ENCODE measurements around the gene NAT10.
"Not testable (repeated sequence)": the region's sequence is repeated elsewhere in the genome, so short reads cannot be mapped to it uniquely, and the experiment has no call there.

NAT10 gene

DNA sequence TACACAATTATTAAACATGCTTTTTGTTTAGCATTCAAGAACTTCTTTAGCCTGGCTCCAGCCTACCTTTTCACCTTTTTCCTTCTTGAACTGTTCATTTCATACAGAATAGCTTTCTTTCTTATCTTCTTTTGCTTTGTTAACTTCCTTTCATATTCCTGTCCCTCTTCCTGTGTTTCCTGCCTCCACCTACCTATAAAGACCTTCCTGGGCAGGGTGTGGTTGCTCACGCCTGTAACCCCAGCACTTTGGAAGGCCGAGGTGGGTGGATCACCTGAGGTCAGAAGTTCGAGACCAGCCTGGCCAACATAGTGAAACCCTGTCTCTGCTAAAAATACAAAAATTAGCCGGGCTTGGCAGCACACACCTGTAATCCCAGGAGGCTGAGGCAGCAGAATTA is 31.0 kb upstream of the NAT10 start:
- no peak for FAIRE-seq
- DNase-seq (ENCODE audit: insufficient read length): no peak
- TF ChIP-seq POLR2A (IDR thresholded peaks at IDR 0.05; ENCODE audit: low read depth, low read length) (no peak), POLR2AphosphoS5 (IDR thresholded peaks at IDR 0.05; ENCODE audit: low read depth, low read length) (no peak), TAF1 (IDR thresholded peaks at IDR 0.05; ENCODE audit: borderline replicate concordance, low read depth, low read length) (no peak)

DNA sequence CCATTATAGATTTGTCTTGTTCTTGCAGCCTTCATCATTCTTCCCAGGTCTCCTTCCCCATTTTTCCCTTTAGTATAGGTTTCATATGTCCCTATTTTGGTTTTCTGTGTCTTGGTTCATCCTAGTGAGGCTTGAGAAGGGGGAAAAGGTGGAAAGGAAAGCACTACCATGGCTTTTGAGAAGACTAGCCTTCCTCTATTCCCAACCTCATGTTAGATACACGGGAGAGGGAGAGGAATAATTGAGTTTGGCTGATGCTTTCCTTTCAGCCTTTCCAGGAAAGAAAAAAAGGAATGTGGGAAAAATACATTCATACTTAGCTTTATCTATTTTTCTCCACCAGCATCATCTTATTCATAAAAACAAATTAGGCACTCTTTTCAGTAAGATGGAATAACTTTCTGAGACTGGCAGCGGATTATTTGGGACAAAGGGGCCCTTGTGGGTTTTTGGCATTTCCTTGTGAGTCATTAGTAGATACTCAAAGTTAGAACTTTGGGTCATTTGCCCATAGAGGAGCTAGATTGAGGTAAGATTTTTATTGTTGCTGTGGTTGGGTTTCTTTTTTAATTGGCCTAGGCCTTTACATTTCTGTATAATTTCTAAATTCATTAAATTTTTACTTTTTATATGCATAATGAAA is 30.1 kb upstream of the NAT10 start:
- FAIRE-seq (no peak), DNase-seq (ENCODE audit: insufficient read length) (no peak)
- TF ChIP-seq POLR2AphosphoS5 (IDR thresholded peaks at IDR 0.05; ENCODE audit: low read depth, low read length) (no peak), POLR2A (IDR thresholded peaks at IDR 0.05; ENCODE audit: low read depth, low read length) (no peak), TAF1 (IDR thresholded peaks at IDR 0.05; ENCODE audit: borderline replicate concordance, low read depth, low read length) (no peak)

DNA sequence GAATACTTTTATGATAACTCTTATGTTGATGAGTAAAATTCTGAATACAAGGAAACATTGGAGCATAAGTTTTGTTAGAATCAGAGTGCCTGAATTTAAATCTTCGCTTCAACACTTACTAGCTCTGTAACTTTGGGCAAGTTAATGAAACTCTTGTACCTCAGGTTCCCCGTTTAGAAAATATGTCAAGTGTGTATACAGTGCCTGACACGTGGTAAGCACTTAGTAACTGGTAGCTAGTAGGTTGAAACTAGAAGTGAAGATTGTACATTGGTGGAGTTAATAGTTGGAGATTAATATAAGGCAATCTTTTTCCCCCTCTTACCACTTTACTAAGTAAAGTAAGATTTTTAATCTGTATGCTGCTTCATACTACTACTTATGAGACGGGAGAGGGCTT is 24.8 kb upstream of the NAT10 start:
- FAIRE-seq: peak; percentile 65
- TF ChIP-seq TAF1 (IDR thresholded peaks at IDR 0.05; ENCODE audit: borderline replicate concordance, low read depth, low read length) (no peak), POLR2AphosphoS5 (IDR thresholded peaks at IDR 0.05; ENCODE audit: low read depth, low read length) (no peak), POLR2A (IDR thresholded peaks at IDR 0.05; ENCODE audit: low read depth, low read length) (no peak)
- DNase-seq (ENCODE audit: insufficient read length): no peak

DNA sequence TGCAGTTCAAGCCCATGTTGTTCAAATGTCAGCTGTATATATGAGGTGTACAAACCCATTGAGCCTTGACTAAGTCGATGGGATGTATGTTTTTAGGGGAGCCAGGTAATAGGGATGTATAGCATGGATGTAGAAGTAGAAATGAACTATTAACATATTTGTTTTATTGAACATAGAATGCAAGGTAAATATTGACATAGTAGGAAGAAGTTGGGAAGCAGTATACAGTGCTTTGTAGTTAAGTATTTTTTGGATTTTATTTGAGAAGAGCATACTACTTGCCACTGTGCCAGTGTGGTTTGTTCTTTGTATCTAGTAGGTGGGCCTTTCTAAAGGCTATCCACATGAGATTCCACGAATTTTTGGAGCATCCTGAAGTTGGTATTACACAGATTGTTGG is 20.8 kb upstream of the NAT10 start:
- TF ChIP-seq POLR2AphosphoS5 (IDR thresholded peaks at IDR 0.05; ENCODE audit: low read depth, low read length) (no peak), POLR2A (IDR thresholded peaks at IDR 0.05; ENCODE audit: low read depth, low read length) (no peak), TAF1 (IDR thresholded peaks at IDR 0.05; ENCODE audit: borderline replicate concordance, low read depth, low read length) (no peak)
- no peak for DNase-seq (ENCODE audit: insufficient read length)
- FAIRE-seq: no peak

DNA sequence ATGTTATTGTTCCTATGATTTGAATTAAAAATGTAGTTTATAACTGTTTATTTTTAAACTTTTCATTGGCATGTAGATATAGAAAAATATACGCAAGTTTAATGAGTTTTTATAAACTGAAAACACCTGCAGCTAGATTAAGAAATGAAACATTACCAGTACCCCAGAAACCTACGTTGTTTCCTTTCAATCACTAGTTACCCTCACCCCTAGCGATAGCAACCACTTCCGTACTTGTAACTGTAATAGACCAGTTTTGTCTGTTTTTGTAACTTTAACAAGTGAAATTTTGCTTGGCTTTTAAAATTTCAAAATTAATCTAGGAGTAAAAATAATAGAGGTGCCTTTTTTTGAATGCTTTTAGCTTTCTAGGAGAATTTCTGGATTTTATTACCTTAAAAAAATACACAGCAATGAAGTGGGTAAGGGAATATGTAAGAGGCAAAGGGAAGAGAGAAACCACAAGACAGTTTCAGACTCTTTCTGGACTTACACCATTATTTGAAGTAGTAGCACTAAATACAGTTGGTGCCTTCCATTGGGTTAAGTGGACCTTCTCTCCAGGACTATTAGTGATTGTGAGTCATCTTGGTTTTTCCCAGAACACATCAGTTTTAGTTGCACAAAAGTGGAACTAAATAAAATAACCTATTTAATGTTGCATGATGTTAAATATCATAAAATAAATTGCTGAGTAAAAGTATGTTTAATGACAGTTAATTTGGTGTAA is 18.7 kb upstream of the NAT10 start:
- DNase-seq (ENCODE audit: insufficient read length) (no peak), FAIRE-seq (peak; percentile 91)
- TF ChIP-seq POLR2A (IDR thresholded peaks at IDR 0.05; ENCODE audit: low read depth, low read length) (no peak), TAF1 (IDR thresholded peaks at IDR 0.05; ENCODE audit: borderline replicate concordance, low read depth, low read length) (no peak), POLR2AphosphoS5 (IDR thresholded peaks at IDR 0.05; ENCODE audit: low read depth, low read length) (no peak)

DNA sequence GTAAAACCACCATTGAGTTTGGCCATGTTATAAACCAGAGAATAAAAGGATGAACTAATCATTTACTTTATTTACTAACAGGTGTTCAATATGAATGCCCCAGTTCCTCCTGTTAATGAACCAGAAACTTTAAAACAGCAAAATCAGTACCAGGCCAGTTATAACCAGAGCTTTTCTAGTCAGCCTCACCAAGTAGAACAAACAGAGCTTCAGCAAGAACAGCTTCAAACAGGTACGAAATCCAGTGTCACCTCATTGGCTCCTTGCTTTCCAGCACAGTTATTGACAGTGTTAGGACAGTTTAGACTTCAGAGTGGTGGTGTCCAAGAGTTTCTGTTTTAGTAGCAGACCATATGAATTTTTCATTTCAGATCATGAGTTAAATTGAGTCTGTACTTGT is 13.6 kb upstream of the NAT10 start:
- FAIRE-seq (no peak), DNase-seq (ENCODE audit: insufficient read length) (no peak)
- TF ChIP-seq POLR2AphosphoS5 (IDR thresholded peaks at IDR 0.05; ENCODE audit: low read depth, low read length) (no peak), TAF1 (IDR thresholded peaks at IDR 0.05; ENCODE audit: borderline replicate concordance, low read depth, low read length) (no peak), POLR2A (IDR thresholded peaks at IDR 0.05; ENCODE audit: low read depth, low read length) (no peak)

DNA sequence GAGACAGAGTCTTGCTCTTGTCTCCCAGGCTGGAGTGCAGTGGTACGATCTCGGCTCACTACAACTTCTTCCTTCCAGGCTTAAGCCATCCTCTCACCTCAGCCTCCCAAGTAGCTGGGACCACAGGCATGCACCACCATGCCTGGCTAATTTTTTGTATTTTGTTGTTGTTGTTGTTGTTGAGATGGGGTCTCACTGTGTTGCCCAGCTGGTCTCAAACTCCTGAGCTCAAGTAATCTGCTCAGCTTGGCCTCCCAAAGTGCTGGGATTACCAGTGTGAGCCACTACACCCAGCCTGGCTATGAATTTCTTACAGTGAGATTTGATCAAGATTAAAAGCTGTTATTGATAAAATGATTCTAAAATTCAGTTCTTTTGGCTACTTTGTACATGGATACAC is 10.5 kb upstream of the NAT10 start:
- not testable (repeated sequence) for FAIRE-seq; DNase-seq (ENCODE audit: insufficient read length)

DNA sequence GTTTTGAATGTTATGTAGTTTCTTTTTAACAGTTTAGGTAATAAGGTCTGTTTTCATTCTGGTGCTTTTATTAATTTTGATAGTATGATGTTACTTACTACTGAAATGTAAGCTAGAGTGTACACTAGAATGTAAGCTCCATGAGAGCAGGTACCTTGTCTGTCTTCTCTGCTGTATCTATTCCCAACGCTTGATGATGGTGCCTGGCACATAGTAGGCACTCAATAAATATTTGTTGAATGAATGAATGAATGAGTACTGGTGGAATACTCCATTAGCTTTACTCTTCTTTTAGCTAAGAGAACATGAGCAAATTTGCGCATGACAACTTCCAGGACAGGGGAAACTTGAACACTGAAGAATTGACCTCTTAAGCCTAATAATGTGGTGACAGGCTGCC is 6.6 kb upstream of the NAT10 start:
- DNase-seq (ENCODE audit: insufficient read length) (no peak), FAIRE-seq (no peak)
- TF ChIP-seq TAF1 (IDR thresholded peaks at IDR 0.05; ENCODE audit: borderline replicate concordance, low read depth, low read length) (no peak), POLR2A (IDR thresholded peaks at IDR 0.05; ENCODE audit: low read depth, low read length) (no peak), POLR2AphosphoS5 (IDR thresholded peaks at IDR 0.05; ENCODE audit: low read depth, low read length) (no peak)

DNA sequence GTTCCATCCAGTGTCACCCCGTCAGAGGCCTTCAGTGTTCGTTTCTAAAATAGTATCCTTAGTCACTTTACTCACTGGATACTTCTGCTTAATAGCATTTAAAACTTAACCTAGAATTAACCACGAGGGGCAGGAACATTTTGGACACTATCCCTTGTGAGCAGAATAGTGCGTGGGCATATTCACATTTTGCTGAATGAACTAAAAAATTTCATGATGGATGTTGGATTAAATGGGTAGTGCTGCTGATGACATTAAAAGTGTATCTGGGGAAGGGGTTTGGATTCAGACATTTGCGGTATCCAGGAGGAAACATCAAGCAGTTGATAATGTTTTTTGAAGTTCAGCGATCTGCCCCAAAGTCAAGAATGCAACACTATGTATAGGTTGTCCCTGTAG is 750 bp upstream of the NAT10 start:
- DNase-seq (ENCODE audit: insufficient read length) (no peak), FAIRE-seq (no peak)
- no peak for TF ChIP-seq POLR2AphosphoS5 (IDR thresholded peaks at IDR 0.05; ENCODE audit: low read depth, low read length)
- TF ChIP-seq TAF1 (IDR thresholded peaks at IDR 0.05; ENCODE audit: borderline replicate concordance, low read depth, low read length): no peak
- no peak for TF ChIP-seq POLR2A (IDR thresholded peaks at IDR 0.05; ENCODE audit: low read depth, low read length)

DNA sequence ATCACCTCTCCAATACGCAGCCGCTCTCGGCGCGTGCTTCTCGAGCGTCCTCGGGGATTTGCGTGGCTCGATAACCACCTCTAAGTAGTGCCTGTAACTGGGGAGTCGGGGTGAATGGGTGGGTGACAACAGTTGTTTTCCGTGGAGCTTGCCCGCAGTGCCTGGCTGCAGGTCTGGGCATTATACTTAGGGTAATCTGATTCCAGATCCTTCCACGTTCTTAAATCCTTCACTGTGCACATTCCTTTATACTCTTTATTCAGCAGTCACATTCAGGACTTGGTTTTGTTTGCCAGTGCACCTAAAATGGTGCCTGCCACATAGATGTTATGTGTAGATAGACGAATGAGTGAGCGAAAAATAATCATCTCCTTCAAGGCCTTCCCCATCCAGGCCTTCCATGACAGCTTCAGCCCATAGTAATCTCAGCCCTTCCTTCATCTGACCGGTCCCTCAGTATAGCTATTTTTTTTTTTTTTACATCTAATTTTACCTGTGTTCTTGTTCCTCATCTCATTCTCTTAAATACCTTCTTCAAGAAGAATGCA is 602 bp downstream of the NAT10 start:
- TF ChIP-seq POLR2AphosphoS5 (IDR thresholded peaks at IDR 0.05; ENCODE audit: low read depth, low read length): no peak
- no peak for TF ChIP-seq POLR2A (IDR thresholded peaks at IDR 0.05; ENCODE audit: low read depth, low read length)
- no peak for TF ChIP-seq TAF1 (IDR thresholded peaks at IDR 0.05; ENCODE audit: borderline replicate concordance, low read depth, low read length)
- FAIRE-seq: no peak
- no peak for DNase-seq (ENCODE audit: insufficient read length)

DNA sequence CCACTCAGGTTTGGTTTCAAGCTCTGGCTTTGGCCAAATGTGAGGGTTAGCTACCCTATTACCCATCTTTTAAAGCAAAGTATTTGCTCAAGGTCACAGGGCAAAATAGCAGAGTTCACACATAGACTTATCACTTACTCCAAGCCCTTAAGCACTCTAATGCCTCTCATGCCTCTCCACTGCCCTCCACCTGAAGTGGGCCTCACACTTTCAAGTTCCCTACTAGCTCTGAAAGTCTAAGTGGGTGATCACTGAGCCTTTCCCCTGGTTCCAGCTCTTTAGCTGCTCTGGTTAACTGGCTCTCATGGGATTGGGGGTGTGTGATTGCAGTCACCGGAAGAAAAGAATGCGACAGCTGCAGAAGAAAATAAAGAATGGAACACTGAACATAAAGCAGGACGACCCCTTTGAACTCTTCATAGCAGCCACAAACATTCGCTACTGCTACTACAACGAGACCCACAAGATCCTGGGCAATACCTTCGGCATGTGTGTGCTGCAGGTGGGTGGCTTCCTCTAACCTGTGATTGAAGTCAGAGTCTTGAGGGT is 6.4 kb downstream of the NAT10 start:
- TF ChIP-seq POLR2AphosphoS5 (IDR thresholded peaks at IDR 0.05; ENCODE audit: low read depth, low read length) (no peak), TAF1 (IDR thresholded peaks at IDR 0.05; ENCODE audit: borderline replicate concordance, low read depth, low read length) (no peak), POLR2A (IDR thresholded peaks at IDR 0.05; ENCODE audit: low read depth, low read length) (no peak)
- DNase-seq (ENCODE audit: insufficient read length): no peak
- peak; percentile 44 for FAIRE-seq

DNA sequence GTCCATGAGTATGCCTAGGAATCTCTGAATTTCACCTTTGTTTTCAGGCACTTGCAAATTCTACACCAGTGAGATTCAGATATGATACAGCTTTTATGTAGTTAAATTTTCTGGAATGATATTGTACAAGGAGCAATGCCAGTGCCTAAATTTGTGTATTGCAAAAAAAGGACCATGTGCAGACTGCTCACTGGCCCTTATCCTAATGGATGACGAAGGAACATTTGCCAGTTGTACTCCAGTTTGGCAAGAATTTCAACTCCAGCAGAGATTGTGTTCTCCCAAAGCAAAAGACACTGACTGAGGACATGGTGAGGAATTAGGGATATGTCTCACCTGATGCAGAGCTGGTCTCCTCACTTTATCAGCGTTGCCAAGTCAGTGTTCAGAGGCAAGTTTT is 8.6 kb downstream of the NAT10 start:
- FAIRE-seq (no peak), DNase-seq (ENCODE audit: insufficient read length) (no peak)
- TF ChIP-seq TAF1 (IDR thresholded peaks at IDR 0.05; ENCODE audit: borderline replicate concordance, low read depth, low read length) (no peak), POLR2AphosphoS5 (IDR thresholded peaks at IDR 0.05; ENCODE audit: low read depth, low read length) (no peak)

Data from GM12892 (cell line).